ENCODE results near the gene COMMD8.
"Not testable (repeated sequence)": the region's sequence is repeated elsewhere in the genome, so short reads cannot be mapped to it uniquely, and the experiment has no call there.

COMMD8 gene

DNA sequence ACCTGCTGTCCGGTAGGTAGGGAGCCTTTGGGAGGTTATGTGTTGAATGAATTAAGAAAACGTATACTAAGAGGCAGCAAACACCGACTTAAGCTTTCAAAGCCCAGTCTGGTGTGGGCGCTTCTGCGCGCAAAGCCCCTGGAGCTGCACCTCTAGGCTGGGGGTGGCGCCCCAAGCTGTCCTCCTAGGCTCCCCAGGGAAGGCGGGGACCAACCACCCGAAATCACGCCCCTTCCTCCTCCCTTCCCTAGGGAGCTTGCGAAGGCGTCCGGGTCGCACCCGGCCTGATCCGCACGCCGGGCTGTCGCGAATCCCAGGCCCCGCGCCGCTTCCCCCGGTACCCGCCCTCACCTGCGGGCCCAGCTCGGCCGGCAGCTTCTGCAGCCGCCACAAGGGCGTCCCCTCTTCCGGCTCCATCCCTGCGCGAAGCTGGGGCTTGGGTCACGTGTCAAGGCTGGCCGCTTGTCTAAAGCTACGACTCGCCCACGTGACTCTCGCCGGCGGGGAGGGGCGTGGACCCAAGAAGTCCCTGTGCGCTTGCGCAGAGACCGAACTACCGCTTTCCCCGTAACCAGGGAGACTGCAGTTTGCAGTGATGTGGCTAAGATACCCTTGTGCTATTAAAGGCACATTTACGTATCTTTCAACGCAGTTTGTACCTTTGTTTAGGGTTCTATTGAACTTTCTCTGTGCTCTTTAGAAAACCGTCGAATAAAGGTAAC, at the start of gene COMMD8:
Gene COMMD8 (minus strand): TSS at position 468 of the 722 bp plus-strand sequence. CDS start 51 bp downstream, at position 417.
- no peaks in the 10 kb centered on the region for H3K27me3 Mint-ChIP-seq
- peak; percentile 95 to 97 for DNase-seq
- H3K4me3 Mint-ChIP-seq: peak within 1 kb of the TSS; percentile 87 to 89
- peak within 1 kb of the TSS; percentile 68 to 93 for H3K27ac Mint-ChIP-seq
- peaks cover 24% of the 10 kb centered on the region for H3K4me1 Mint-ChIP-seq
- H3K9me3 Mint-ChIP-seq: no peaks in the 10 kb centered on the region
- ATAC-seq: peak; percentile 98

GRCh38 chr4:47510506-47511143, 47.1 kb upstream of the COMMD8 start:
- ATAC-seq (no peak), DNase-seq (no peak)
- peaks cover 5% of the 10 kb centered on the region for H3K4me1 Mint-ChIP-seq
- no peaks in the 10 kb centered on the region for H3K27me3 Mint-ChIP-seq
- no peak overlapping the region for H3K27ac Mint-ChIP-seq
- H3K4me3 Mint-ChIP-seq: no peak overlapping the region
- H3K9me3 Mint-ChIP-seq: no peaks in the 10 kb centered on the region

DNA sequence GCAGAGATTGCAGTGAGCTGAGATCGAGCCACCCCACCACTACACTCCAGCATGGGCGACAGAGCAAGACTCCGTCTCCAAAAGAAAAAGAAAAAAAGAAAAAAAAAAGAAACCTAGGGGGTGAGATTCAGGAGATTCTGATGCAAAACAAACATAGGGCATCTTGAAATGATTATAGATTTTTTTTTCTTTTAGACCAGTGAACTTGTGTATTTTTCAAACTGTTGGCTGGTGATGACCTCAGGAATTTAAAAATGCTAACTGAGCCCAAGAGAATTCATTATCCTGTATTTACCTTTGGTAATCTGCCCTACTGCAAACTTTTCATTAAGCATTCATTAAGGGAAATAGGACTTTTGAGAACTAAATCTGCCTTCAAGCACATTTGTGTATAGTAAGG, 42.2 kb upstream of the COMMD8 start:
- no peaks in the 10 kb centered on the region for H3K27me3 Mint-ChIP-seq
- peaks cover 5% of the 10 kb centered on the region for H3K4me1 Mint-ChIP-seq
- DNase-seq: no peak
- H3K27ac Mint-ChIP-seq: no peak overlapping the region
- ATAC-seq: no peak
- H3K9me3 Mint-ChIP-seq: no peaks in the 10 kb centered on the region
- H3K4me3 Mint-ChIP-seq: no peak overlapping the region

DNA sequence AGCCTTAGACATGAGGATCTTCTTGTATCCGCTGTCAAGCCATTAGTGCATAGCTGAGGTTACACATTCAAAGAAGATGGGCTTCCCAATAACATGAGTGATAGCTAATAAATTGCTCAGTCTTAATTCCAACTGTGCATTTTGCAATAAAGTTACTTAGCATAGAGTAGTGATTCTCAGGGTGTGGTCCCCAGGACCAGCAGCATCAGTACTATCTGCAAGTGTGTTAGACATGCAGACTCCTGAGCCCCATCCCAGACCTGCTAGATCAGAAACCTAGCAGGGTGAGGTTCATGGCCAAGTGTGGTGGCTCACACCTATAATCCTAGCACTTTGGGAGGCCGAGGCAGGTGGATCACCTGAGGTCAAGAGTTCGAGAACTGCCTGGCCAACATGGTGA, 41.6 kb upstream of the COMMD8 start:
- H3K4me1 Mint-ChIP-seq: no peaks in the 10 kb centered on the region
- no peak for ATAC-seq
- no peak overlapping the region for H3K27ac Mint-ChIP-seq
- H3K9me3 Mint-ChIP-seq: no peaks in the 10 kb centered on the region
- no peaks in the 10 kb centered on the region for H3K27me3 Mint-ChIP-seq
- no peak for DNase-seq
- no peak overlapping the region for H3K4me3 Mint-ChIP-seq

DNA sequence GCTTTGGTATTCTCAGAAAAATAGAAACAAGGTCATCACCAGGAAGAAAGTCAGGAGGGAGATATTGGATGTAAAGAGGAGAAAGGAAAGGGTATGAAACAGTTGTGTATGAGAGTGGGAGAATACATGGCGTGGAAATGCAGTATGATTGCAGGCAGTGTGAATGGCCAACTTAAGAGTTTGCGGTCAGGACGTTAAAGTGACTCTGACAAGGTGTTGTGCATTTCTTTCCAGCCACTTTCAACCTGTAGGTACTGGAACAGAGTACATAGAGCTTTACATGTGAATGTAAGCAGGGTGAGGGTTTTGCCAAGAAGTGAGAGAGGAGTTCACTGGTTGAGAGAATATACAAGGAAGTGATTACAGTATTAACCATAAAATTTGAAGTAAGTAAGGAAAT, 37.3 kb upstream of the COMMD8 start:
- DNase-seq (no peak), ATAC-seq (no peak)
- no peaks in the 10 kb centered on the region for H3K4me1 Mint-ChIP-seq
- no peak overlapping the region for H3K4me3 Mint-ChIP-seq
- H3K27me3 Mint-ChIP-seq: no peaks in the 10 kb centered on the region
- no peaks in the 10 kb centered on the region for H3K9me3 Mint-ChIP-seq
- no peak overlapping the region for H3K27ac Mint-ChIP-seq

- H3K27me3 Mint-ChIP-seq: no peaks in the 10 kb centered on the region
- H3K4me1 Mint-ChIP-seq: no peaks in the 10 kb centered on the region
- H3K4me3 Mint-ChIP-seq: no peak overlapping the region
- no peak for ATAC-seq
- H3K27ac Mint-ChIP-seq: no peak overlapping the region
- no peak for DNase-seq
- H3K9me3 Mint-ChIP-seq: no peaks in the 10 kb centered on the region
These were observed 36.2 kb upstream of the COMMD8 start for GRCh38 chr4:47499700-47500099.

GRCh38 chr4:47498899-47499298, 35.4 kb upstream of the COMMD8 start:
- H3K4me3 Mint-ChIP-seq: no peak overlapping the region
- no peak overlapping the region for H3K27ac Mint-ChIP-seq
- DNase-seq: no peak
- H3K4me1 Mint-ChIP-seq: peaks cover 4% of the 10 kb centered on the region
- no peak for ATAC-seq
- no peaks in the 10 kb centered on the region for H3K27me3 Mint-ChIP-seq
- no peaks in the 10 kb centered on the region for H3K9me3 Mint-ChIP-seq

- no peak for ATAC-seq
- H3K4me3 Mint-ChIP-seq: no peak overlapping the region
- H3K27ac Mint-ChIP-seq: no peak overlapping the region
- H3K9me3 Mint-ChIP-seq: no peaks in the 10 kb centered on the region
- no peaks in the 10 kb centered on the region for H3K27me3 Mint-ChIP-seq
- peaks cover 30% of the 10 kb centered on the region for H3K4me1 Mint-ChIP-seq
- no peak for DNase-seq
These were observed 30.6 kb upstream of the COMMD8 start for GRCh38 chr4:47494124-47494430.

DNA sequence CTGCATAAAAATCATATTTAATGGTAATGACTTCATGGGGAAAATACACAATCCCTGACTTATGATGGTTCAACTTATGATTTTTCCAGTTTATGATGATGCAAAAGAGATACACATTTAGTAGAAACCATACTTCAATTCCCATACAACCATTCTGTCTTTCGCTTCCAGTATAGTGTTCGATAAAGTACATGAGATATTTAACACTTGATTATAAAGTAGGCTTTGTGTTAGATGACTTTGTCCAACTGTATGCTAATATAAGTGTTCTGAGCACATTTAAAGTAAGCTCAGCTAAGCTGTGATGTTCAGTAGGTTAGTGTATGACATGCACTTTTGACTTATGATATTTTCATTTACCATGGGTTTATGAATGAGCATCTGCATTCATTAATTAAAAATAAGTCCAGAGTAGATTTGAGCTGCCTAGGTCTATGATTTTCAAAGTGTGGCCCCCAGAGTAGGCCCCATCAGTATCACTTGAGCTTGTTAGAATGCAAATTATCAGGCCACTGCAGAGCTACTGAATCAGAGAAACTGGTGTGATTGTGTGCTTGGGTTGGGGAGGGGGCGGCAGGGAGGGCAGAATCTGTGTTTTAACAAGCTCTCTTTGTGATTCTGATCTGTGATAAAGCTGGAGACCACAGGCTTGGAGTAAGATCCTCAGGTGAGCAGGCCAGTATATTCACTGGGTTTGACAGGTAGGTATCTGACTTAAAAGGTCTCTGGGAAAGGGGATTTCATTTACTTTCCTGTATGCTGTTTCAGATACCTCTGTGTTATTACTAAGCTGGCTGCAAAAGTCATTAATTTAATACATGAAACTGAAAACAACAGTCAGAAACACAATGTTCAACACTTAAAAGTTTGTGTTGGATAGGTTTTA, 30.0 kb upstream of the COMMD8 start:
- H3K27ac Mint-ChIP-seq: no peak overlapping the region
- H3K9me3 Mint-ChIP-seq: no peaks in the 10 kb centered on the region
- ATAC-seq: peak; percentile 43
- H3K4me1 Mint-ChIP-seq: peaks cover 30% of the 10 kb centered on the region
- DNase-seq: no peak
- H3K4me3 Mint-ChIP-seq: no peak overlapping the region
- no peaks in the 10 kb centered on the region for H3K27me3 Mint-ChIP-seq

DNA sequence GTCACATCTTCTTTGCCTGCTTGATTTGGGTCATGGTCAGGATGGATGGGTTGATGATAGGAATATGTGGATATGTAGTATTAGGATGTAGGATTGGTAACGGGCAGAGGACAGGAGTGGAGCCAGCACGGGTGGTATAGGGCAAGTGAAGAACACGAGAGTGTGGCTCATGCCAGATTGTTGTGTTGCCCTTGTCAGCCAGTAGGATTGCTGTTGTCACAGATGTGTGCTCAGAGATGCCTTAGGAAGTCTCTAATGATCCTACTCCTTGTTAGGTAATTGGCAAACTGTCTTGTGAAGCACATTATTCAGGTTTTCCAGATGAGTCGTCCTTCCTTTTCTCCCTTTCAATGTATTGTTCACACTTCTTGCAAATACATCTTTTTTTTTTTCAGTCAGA, 27.0 kb upstream of the COMMD8 start:
- DNase-seq (peak in 1 of 2 donors; percentile 14), ATAC-seq (peak; percentile 91)
- H3K4me3 Mint-ChIP-seq: no peak overlapping the region
- H3K4me1 Mint-ChIP-seq: peaks cover 30% of the 10 kb centered on the region
- H3K9me3 Mint-ChIP-seq: no peaks in the 10 kb centered on the region
- no peak overlapping the region for H3K27ac Mint-ChIP-seq
- H3K27me3 Mint-ChIP-seq: no peaks in the 10 kb centered on the region

- ATAC-seq (no peak), DNase-seq (no peak)
- H3K4me1 Mint-ChIP-seq: peaks cover 40% of the 10 kb centered on the region
- H3K9me3 Mint-ChIP-seq: no peaks in the 10 kb centered on the region
- H3K27me3 Mint-ChIP-seq: no peaks in the 10 kb centered on the region
- no peak overlapping the region for H3K4me3 Mint-ChIP-seq
- H3K27ac Mint-ChIP-seq: no peak overlapping the region
These were observed 25.2 kb upstream of the COMMD8 start for GRCh38 chr4:47488706-47489105.

DNA sequence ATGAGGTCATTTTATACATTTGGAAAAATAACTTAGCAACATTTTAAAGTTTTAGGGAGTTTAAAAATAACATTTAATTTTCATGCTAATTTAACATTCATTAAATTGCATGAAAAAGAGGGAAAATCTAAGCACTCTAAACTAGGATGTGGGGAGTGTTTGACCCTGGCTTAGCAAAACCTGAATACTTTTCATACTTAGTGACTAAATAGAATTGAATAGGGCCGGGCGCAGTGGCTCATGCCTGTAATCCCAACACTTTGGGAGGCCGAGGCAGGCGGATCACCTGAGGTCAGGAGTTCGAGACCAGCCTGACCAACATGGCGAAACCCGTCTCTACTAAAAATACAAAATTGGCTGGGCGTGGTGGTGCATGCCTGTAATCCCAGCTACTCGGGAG, 23.2 kb upstream of the COMMD8 start:
- H3K27me3 Mint-ChIP-seq, H3K9me3 Mint-ChIP-seq, ATAC-seq, H3K27ac Mint-ChIP-seq, H3K4me3 Mint-ChIP-seq, DNase-seq: not testable (repeated sequence)
- peaks cover 32% of the 10 kb centered on the region for H3K4me1 Mint-ChIP-seq

DNA sequence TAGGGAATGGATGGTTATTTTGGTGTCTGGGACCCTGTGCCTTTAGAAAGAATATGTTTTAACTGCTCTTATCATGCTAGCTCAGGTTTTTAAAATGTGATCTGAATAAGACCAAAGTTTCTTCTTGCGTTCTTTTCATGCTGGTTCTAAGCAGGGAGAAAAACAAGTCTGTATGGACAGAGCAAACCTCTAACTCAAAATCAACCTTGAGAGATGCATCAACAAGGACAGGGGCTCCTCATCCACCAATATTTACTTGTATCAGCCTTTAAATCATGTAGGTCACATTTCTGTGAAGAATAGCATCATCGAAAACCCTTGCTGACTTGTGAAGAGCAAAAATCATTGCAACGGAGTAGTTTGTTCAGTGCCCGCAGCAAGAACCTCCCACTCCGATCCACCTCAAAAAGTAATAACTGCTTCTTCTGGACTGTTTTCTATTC, 22.8 kb upstream of the COMMD8 start:
- peak overlapping the region; percentile 91 to 92 for H3K4me3 Mint-ChIP-seq
- H3K27me3 Mint-ChIP-seq: no peaks in the 10 kb centered on the region
- H3K27ac Mint-ChIP-seq: no peak overlapping the region
- H3K4me1 Mint-ChIP-seq: peaks cover 27% of the 10 kb centered on the region
- no peaks in the 10 kb centered on the region for H3K9me3 Mint-ChIP-seq
- DNase-seq (no peak), ATAC-seq (no peak)

- DNase-seq: no peak
- Mint-ChIP-seq H3K27me3 (no peaks in the 10 kb centered on the region), H3K4me1 (peaks cover 22% of the 10 kb centered on the region), H3K9me3 (no peaks in the 10 kb centered on the region), H3K4me3 (peak overlapping the region; percentile 91 to 92), H3K27ac (peak overlapping the region; percentile 91 to 92)
- ATAC-seq: no peak
These were observed 22.3 kb upstream of the COMMD8 start for GRCh38 chr4:47485768-47486167.

DNA sequence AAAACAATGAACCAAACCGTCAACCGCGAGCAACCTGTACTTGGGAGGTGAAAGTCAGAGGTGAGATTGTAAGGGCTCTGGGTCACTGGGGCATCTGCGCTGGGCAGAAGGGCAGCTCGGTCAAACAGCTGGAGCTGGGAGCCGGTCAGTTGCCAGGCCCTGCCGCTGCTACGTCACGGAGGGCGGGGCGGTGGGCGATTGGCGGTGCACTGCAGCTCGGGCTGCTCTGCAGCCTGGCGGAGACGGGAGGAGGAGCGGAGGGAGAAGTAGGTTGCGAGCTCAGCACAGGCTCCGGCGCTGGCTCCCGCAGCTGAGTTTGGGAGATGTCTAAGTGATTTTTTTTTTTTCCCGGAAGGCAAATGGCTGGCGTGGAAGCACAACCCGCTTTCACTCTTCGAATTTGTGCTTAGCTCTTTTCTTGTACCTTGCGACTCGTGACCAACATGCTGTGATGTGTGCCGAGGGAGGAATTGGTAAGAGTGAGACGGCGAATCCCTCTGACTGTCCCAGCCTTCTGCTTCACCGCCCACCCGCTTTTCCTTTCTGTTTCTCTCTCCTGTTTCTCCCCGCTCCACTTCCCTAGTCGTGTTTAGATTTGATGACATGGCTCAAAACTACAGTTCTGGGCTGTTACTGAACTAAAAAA, 21.7 kb upstream of the COMMD8 start, which contains the start of gene ATP10D:
Gene ATP10D (plus strand): TSS at position 229 of the 646 bp plus-strand sequence. CDS start 27,266 bp downstream, outside the sequence.
- Mint-ChIP-seq H3K9me3 (no peaks in the 10 kb centered on the region), H3K27me3 (no peaks in the 10 kb centered on the region), H3K4me1 (peaks cover 16% of the 10 kb centered on the region), H3K27ac (peak within 1 kb of the TSS; percentile 91 to 96), H3K4me3 (peak within 1 kb of the TSS; percentile 91 to 92)
- peak; percentile 98 for ATAC-seq
- peak; percentile 72 to 81 for DNase-seq

All from stimulated activated naive CD8-positive, alpha-beta T cell treated with anti-CD3 and anti-CD28 coated beads, Interleukin-15, amount 100 ng/mL, for 72 hours (primary cell).